CMK (cell line): ENCODE results near the gene TAS2R40.

Experiments used
- DNase-seq: peaks from one replicate; pipeline ENCODE4 v3.0.0-alpha.2; 2010; ENCODE audit warnings: low read depth

TAS2R40 gene

GRCh38 chr7:143223784-143224183 is 1.9 kb downstream of the TAS2R40 start:
- no peak for DNase-seq

GRCh38 chr7:143225047-143225446 is 3.2 kb downstream of the TAS2R40 start:
- no peak for DNase-seq

- no peak for DNase-seq
Observed at GRCh38 chr7:143227806-143228205, 6.0 kb downstream of the TAS2R40 start.

GRCh38 chr7:143229054-143229790 is 7.4 kb downstream of the TAS2R40 start:
- no peak for DNase-seq

GRCh38 chr7:143230602-143231457 is 9.0 kb downstream of the TAS2R40 start:
- DNase-seq, result no peak

- no peak for DNase-seq
Observed at GRCh38 chr7:143233816-143234532, 12.1 kb downstream of the TAS2R40 start.

- no peak for DNase-seq
Observed at GRCh38 chr7:143234533-143234875, 12.7 kb downstream of the TAS2R40 start.

- no peak for DNase-seq
Observed at GRCh38 chr7:143235561-143235960, 13.7 kb downstream of the TAS2R40 start.

- DNase-seq, result no peak
Observed at GRCh38 chr7:143236408-143236990, 14.7 kb downstream of the TAS2R40 start.

- no peak for DNase-seq
Observed at GRCh38 chr7:143237366-143237765, 15.5 kb downstream of the TAS2R40 start.

- DNase-seq, result no peak
Observed at GRCh38 chr7:143238289-143238980, 16.6 kb downstream of the TAS2R40 start.

GRCh38 chr7:143239813-143240212 is 18.0 kb downstream of the TAS2R40 start:
- DNase-seq, result no peak

GRCh38 chr7:143240291-143241168 is 18.7 kb downstream of the TAS2R40 start:
- no peak for DNase-seq

- DNase-seq, result no peak
Observed at GRCh38 chr7:143242306-143242705, 20.5 kb downstream of the TAS2R40 start.

- no peak for DNase-seq
Observed at GRCh38 chr7:143243111-143243510, 21.3 kb downstream of the TAS2R40 start.

- DNase-seq, result no peak
Observed at GRCh38 chr7:143243614-143244013, 21.8 kb downstream of the TAS2R40 start.

- no peak for DNase-seq
Observed at GRCh38 chr7:143244321-143244720, 22.5 kb downstream of the TAS2R40 start.

- DNase-seq, result no peak
Observed at GRCh38 chr7:143245123-143245522, 23.3 kb downstream of the TAS2R40 start.

GRCh38 chr7:143247372-143247771 is 25.5 kb downstream of the TAS2R40 start:
- no peak for DNase-seq

- no peak for DNase-seq
Observed at GRCh38 chr7:143248761-143249354, 27.0 kb downstream of the TAS2R40 start.
